PC-9 (cell line): Measurements from ENCODE around the gene RFX4. TPM values are rescaled to one million over a fixed set of nuclear protein-coding genes. Genes with fewer than 3 reads are reported as not detected.

Experiments used
- BruUV-seq: library from RNA; stranded (reverse); fragments of 400-500 nt; replicated peaks from 2 replicates; lab custom pipeline; 2021; lab: Mats Ljungman, UMichigan
- CTCF ChIA-PET: fragments of 300-600 bp; sonication (Branson Sonifier 250); formaldehyde crosslinking; loops from one replicate; lab custom pipeline; 2022; ENCODE audit warnings: antibody characterized with exemption; lab: Charles Lee
- POLR2A ChIA-PET: fragments of 300-600 bp; sonication (Branson Sonifier 250); formaldehyde crosslinking; loops from one replicate; lab custom pipeline; 2022; ENCODE audit warnings: antibody characterized with exemption; ENCODE audit not compliant: unreplicated experiment; lab: Charles Lee
- DNase-seq, 2 experiments: peaks; one replicate each; pipeline versions ENCODE4 v3.0.0 to v3.0.0-alpha.2; 2015 to 2022; ENCODE audit warnings: mixed read lengths in 1 of 2
- H2AFZ ChIP-seq: fragments of 200-600 bp; sonication (generic); 2 replicates; pipeline ENCODE4 v1.8.1; 2017; ENCODE audit warnings: antibody characterized with exemption
- H3F3A ChIP-seq: fragments of 200-600 bp; sonication (generic); 2 replicates; pipeline ENCODE4 v1.8.1; 2017; ENCODE audit warnings: antibody characterized with exemption, mild to moderate bottlenecking, low read depth; ENCODE audit not compliant: insufficient read depth
- H3K27ac ChIP-seq: fragments of 200-600 bp; sonication (generic); 2 replicates; pipeline ENCODE4 v1.6.1; 2016; ENCODE audit warnings: mixed run types
- H3K27me3 ChIP-seq: fragments of 200-600 bp; sonication (generic); 2 replicates; pipeline ENCODE4 v1.6.1; 2016; ENCODE audit warnings: low read depth, mixed run types; ENCODE audit not compliant: insufficient read depth
- H3K36me3 ChIP-seq: fragments of 200-600 bp; sonication (generic); 2 replicates; pipeline ENCODE4 v1.6.1; 2016; ENCODE audit warnings: low read depth, mixed run types
- H3K4me1 ChIP-seq: fragments of 200-600 bp; sonication (generic); replicated peaks from 2 replicates; pipeline ENCODE4 v1.6.1; 2016; ENCODE audit warnings: mixed run types; ENCODE audit not compliant: insufficient read depth
- H3K4me2 ChIP-seq: fragments of 200-600 bp; sonication (generic); 2 replicates; pipeline ENCODE4 v1.6.1; 2017; ENCODE audit warnings: mixed run types
- H3K4me3 ChIP-seq: fragments of 200-600 bp; sonication (generic); 2 replicates; pipeline ENCODE4 v1.6.1; 2016; ENCODE audit warnings: mixed run types
- H3K79me2 ChIP-seq: fragments of 200-600 bp; sonication (generic); 2 replicates; pipeline ENCODE4 v1.6.1; 2017; ENCODE audit warnings: low read depth, mixed run types
- H3K9me2 ChIP-seq: fragments of 200-600 bp; sonication (generic); 2 replicates; pipeline ENCODE4 v1.8.1; 2017; ENCODE audit warnings: mild to moderate bottlenecking; ENCODE audit not compliant: insufficient read depth
- H3K9me3 ChIP-seq: fragments of 200-600 bp; sonication (generic); 2 replicates; pipeline ENCODE4 v1.8.1; 2016; ENCODE audit warnings: low read depth; ENCODE audit not compliant: insufficient read depth
- H4K20me1 ChIP-seq: fragments of 200-600 bp; sonication (generic); 2 replicates; pipeline ENCODE4 v1.8.1; 2017; ENCODE audit not compliant: insufficient read depth
- EZH2 ChIP-seq: fragments of 200-600 bp; sonication (generic); IDR thresholded peaks from 2 replicates; pipeline ENCODE4 v1.8.0; 2017; ENCODE audit warnings: antibody characterized with exemption, low read depth
- intact Hi-C: fragments of 100-400 bp; cut with micrococcal nuclease; formaldehyde crosslinking; loops from one replicate; pipeline ENCODE4 v1.10.0; 2022; ENCODE audit not compliant: unreplicated experiment
- total RNA-seq: library from RNA; stranded (reverse); gene quantifications from 2 replicates; pipeline ENCODE4 v1.2.3, GENCODE V29; 2021
- TF ChIP-seq, protein P1 (sequence below): fragments of 200-600 bp; sonication (generic); conservative IDR thresholded peaks from 2 replicates; pipeline ENCODE4 v1.6.1; 2017; ENCODE audit warnings: mixed run types, antibody characterized with exemption, mild to moderate bottlenecking, moderate library complexity

Gene RFX4
- total RNA-seq, 1 experiment from 2014 or later, result not detected

DNA sequence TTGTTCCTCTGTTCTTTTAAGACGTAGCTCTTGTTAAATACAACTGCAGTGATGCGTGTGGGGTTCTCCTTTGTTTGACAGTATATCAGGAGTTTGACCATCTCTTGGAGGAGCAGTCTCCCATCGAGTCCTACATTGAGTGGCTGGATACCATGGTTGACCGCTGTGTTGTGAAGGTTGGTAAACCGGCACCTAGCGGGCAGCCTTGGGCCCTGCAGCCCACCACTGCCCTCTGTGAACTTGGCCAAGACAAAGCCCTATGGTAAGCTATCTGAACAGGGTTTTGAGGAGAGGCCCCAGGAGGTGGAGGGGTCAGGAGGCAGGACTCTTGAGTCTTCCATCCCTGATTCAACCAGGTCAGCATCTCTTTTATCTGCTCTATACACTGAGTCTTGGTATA lies 137.1 kb downstream of the RFX4 start:
- no peak overlapping the region for H3K4me2 ChIP-seq
- no peaks in the 10 kb centered on the region for H4K20me1 ChIP-seq
- H3K9me3 ChIP-seq, result no peaks in the 10 kb centered on the region
- DNase-seq, result no peak
- CTCF ChIA-PET, result no interaction called here
- H3K79me2 ChIP-seq, result no peaks in the 10 kb centered on the region
- peaks cover 4% of the 10 kb centered on the region; the same call in 1 of the 2 replicates for H3K27me3 ChIP-seq
- H3K4me1 ChIP-seq, result no peaks in the 10 kb centered on the region
- H3K9me2 ChIP-seq, result 0 out of 2 replicates have a peak, but pooled peaks cover 3% of the 10 kb centered on the region
- no peaks in the 10 kb centered on the region for H3K36me3 ChIP-seq
- TF ChIP-seq, protein P1, sequence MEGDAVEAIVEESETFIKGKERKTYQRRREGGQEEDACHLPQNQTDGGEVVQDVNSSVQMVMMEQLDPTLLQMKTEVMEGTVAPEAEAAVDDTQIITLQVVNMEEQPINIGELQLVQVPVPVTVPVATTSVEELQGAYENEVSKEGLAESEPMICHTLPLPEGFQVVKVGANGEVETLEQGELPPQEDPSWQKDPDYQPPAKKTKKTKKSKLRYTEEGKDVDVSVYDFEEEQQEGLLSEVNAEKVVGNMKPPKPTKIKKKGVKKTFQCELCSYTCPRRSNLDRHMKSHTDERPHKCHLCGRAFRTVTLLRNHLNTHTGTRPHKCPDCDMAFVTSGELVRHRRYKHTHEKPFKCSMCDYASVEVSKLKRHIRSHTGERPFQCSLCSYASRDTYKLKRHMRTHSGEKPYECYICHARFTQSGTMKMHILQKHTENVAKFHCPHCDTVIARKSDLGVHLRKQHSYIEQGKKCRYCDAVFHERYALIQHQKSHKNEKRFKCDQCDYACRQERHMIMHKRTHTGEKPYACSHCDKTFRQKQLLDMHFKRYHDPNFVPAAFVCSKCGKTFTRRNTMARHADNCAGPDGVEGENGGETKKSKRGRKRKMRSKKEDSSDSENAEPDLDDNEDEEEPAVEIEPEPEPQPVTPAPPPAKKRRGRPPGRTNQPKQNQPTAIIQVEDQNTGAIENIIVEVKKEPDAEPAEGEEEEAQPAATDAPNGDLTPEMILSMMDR, result no peak
- no peak for TF ChIP-seq EZH2
- no peak overlapping the region for H3K4me3 ChIP-seq
- intact Hi-C loops, result no loop called here
- H3F3A ChIP-seq, result no peaks in the 10 kb centered on the region
- no peak overlapping the region for H3K27ac ChIP-seq
- BruUV-seq, result no TSS peak
- POLR2A ChIA-PET, result no interaction called here
- H2AFZ ChIP-seq, result no peak overlapping the region

- no peak for TF ChIP-seq EZH2
- TF ChIP-seq, protein P1, result no peak
- Histone ChIP-seq H3K4me3 (no peak overlapping the region), H3F3A (no peaks in the 10 kb centered on the region), H2AFZ (no peak overlapping the region), H3K9me2 (0 out of 2 replicates have a peak, but pooled peaks cover 3% of the 10 kb centered on the region), H3K4me1 (no peaks in the 10 kb centered on the region), H3K79me2 (no peaks in the 10 kb centered on the region), H3K4me2 (no peak overlapping the region), H3K36me3 (no peaks in the 10 kb centered on the region), H3K27me3 (peaks cover 4% of the 10 kb centered on the region; the same call in 1 of the 2 replicates), H4K20me1 (no peaks in the 10 kb centered on the region), H3K9me3 (no peaks in the 10 kb centered on the region; the same call in 1 of the 2 replicates), H3K27ac (no peak overlapping the region)
- CTCF ChIA-PET, result no interaction called here
- POLR2A ChIA-PET, result no interaction called here
- no peak for DNase-seq
- intact Hi-C loops, result no loop called here
- no TSS peak for BruUV-seq
These were observed 137.9 kb downstream of the RFX4 start for GRCh38 chr12:106720696-106721095.

GRCh38 chr12:106721915-106722314 lies 139.1 kb downstream of the RFX4 start:
- ChIA-PET POLR2A (no interaction called here), CTCF (interaction anchor here (0.6 kb wide), 1 partner anchor 498 kb away, joined by 5 read pairs; no protein-coding TSS in a partner anchor)
- Histone ChIP-seq H2AFZ (no peak overlapping the region), H3K79me2 (no peaks in the 10 kb centered on the region), H3K4me3 (no peak overlapping the region), H4K20me1 (no peaks in the 10 kb centered on the region), H3F3A (no peaks in the 10 kb centered on the region), H3K9me2 (0 out of 2 replicates have a peak, but pooled peaks cover 3% of the 10 kb centered on the region), H3K27ac (no peak overlapping the region), H3K4me1 (no peaks in the 10 kb centered on the region), H3K27me3 (peaks cover 4% of the 10 kb centered on the region; the same call in 1 of the 2 replicates), H3K36me3 (no peaks in the 10 kb centered on the region), H3K4me2 (no peak overlapping the region), H3K9me3 (no peaks in the 10 kb centered on the region; the same call in 1 of the 2 replicates)
- no peak for TF ChIP-seq EZH2
- TF ChIP-seq, protein P1, result no peak
- DNase-seq, result no peak
- intact Hi-C loops, result no loop called here
- no TSS peak for BruUV-seq
